Measurements from ENCODE around the gene GADD45A. TPM values are rescaled to one million over a fixed set of nuclear protein-coding genes. Genes with fewer than 3 reads are reported as not detected.

Gene GADD45A
- total and polyA plus RNA-seq, 3 donors from 2014 or later = 14.9 to 47.0 (median 29.8) TPM

DNA sequence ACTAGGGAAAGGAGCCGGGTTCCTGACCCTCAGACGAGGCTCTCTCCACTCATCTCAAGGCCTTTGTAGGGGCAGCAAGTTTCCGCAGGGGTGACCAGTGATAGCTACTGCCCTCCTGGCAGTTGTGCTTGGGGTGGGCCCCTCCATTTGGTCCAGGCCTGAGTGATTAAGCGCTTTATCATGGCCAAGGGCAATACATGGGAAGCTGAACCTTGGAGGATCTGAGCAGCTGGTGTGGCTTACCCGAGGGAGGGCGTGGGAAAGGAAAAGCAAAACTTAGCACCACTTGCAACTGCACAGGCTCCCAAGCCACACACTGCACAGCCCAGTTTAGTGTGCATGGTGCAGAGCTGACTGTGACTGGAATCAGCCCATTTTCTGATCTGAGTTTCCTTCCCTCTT lies 47.8 kb downstream of the GADD45A start:
- WGBS, 2 donors = 24 to 30% methylated on average over 5 to 6 of the region's 6 CpGs
- no peaks in the 10 kb centered on the region for H3K27me3 ChIP-seq
- no peak for TF ChIP-seq POLR2A (IDR thresholded peaks at IDR 0.05)
- H3K36me3 ChIP-seq (ENCODE audit: low read depth, missing control alignments) = no peaks in the 10 kb centered on the region
- no peak for DNase-seq
- H3K4me1 ChIP-seq = peaks cover 44% of the 10 kb centered on the region
- peak overlapping the region in 1 of 2 donors; percentile 9 for H3K27ac ChIP-seq
- H3K4me3 ChIP-seq = no peak overlapping the region
- no peaks in the 10 kb centered on the region for H3K9me3 ChIP-seq
- intact Hi-C loops (cut with DNase I; ENCODE audit: low total_unique reads) = no loop called here

DNA sequence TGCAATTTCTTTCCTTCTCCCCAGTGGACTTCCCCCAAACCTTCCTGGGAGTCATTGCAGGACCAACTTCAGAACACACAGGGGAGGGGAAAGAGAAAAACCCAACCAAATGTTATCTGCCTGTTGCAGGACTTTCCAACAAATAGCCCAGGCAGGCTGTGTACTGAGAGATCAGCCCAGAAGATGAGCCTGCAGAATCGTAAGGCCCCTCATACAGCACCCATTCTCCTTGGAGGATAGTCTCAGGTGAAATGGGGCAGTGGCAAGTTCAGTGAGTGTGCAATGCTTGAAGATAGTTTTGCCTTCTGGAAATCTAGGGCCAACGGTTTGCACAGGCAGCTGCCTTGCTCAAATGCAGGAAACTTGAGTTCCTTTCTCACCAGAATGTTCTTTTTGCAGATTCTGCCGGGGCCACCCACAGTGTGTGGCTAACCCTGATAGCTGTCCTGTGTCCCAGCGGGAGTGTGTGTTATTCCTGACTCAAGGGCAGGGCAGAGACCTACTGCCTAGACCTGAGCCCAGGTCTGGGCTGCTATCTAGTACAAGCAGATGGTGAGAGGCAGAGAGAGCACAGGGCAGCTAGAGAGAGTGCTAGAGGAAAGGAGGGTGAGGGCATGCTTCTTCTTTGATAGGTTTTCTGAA lies 48.8 kb downstream of the GADD45A start:
- Histone ChIP-seq H3K27ac (peak overlapping the region; percentile 39 to 51), H3K36me3 (ENCODE audit: low read depth, missing control alignments) (no peaks in the 10 kb centered on the region), H3K4me3 (no peak overlapping the region), H3K9me3 (no peaks in the 10 kb centered on the region), H3K27me3 (no peaks in the 10 kb centered on the region), H3K4me1 (peaks cover 44% of the 10 kb centered on the region)
- DNase-seq = peak; percentile 66
- TF ChIP-seq CTCF (IDR thresholded peaks at IDR 0.05) (no peak), POLR2A (IDR thresholded peaks at IDR 0.05) (no peak)
- intact Hi-C loops (cut with DNase I; ENCODE audit: low total_unique reads) = no loop called here
- 19 to 25% methylated on average over 3 to 4 of the region's 4 CpGs for WGBS, 2 donors

GRCh38 chr1:67734323-67734690 lies 49.3 kb downstream of the GADD45A start:
- Histone ChIP-seq H3K27me3 (no peaks in the 10 kb centered on the region), H3K4me3 (no peak overlapping the region), H3K36me3 (ENCODE audit: low read depth, missing control alignments) (no peaks in the 10 kb centered on the region), H3K4me1 (peaks cover 44% of the 10 kb centered on the region), H3K9me3 (no peaks in the 10 kb centered on the region), H3K27ac (peak overlapping the region; percentile 39 to 51)
- intact Hi-C loops (cut with DNase I; ENCODE audit: low total_unique reads) = no loop called here
- 59 to 64% methylated on average over 3 of the region's 3 CpGs for WGBS, 2 donors
- TF ChIP-seq POLR2A (IDR thresholded peaks at IDR 0.05) = no peak
- no peak for DNase-seq

DNA sequence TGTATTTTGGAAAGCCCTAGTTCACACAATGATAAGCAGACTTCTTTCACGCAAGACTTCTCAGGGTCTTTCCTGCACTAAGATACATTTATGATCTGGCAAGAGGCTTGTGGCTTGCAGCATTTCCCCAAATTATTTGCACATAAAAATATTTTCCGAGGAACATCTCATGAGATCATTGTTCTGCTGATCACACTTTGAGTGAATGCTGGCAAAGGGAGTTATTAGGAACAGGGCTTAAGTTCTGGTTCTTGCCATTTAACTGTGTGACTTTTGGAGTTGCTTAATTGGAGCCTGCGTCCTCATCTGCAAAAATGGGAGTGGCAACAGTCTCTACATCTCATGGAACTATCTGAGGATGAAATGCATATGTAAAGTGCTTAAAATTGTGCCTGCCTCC lies 50.2 kb downstream of the GADD45A start:
- H3K4me1 ChIP-seq = peaks cover 44% of the 10 kb centered on the region
- no peak overlapping the region for H3K4me3 ChIP-seq
- peak overlapping the region in 1 of 2 donors; percentile 71 for H3K27ac ChIP-seq
- H3K36me3 ChIP-seq (ENCODE audit: low read depth, missing control alignments) = no peaks in the 10 kb centered on the region
- H3K9me3 ChIP-seq = no peaks in the 10 kb centered on the region
- H3K27me3 ChIP-seq = no peaks in the 10 kb centered on the region
- 28 to 37% methylated on average over 3 of the region's 3 CpGs for WGBS, 2 donors
- no peak for DNase-seq
- TF ChIP-seq POLR2A (IDR thresholded peaks at IDR 0.05) = no peak
- no peak for TF ChIP-seq CTCF (IDR thresholded peaks at IDR 0.05)
- intact Hi-C loops (cut with DNase I; ENCODE audit: low total_unique reads) = no loop called here

DNA sequence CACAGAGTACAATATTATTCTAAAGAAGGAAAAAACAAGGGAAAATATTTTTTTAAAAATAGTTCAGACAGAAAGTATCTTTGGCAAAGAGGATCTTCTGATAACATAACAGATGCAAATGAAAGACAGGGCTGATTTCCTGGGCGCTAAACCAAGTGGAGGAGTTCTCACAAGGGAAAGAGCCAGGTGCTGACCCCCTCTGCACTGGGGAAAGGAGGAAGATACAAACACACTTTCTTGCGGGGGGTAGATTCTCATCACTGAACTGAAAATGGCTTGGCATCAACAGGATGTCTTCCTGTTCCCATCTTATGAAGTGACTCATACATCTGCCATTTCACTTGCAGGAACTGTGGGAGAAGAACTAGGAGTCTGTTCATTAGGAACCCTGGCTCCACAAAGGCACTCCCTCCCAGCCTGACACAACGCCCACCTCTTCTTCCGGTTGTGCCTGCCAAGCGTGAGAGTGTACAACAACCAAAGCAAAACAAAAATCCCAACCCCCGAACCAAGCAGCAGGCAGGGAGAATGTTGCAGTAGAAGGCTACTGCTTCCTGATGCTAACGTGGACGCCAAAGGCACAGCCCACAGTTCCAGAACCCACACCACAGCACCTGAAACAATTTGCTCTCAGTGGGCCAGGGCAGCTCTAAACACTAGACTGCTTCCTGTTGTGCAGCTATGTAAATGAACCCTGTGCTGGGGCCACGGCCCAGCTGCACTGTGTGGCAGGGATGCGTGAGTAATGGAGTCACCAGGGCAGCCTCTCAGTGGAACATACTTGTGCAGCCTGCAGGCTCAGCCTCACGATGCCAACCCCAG lies 51.0 kb downstream of the GADD45A start:
- peak; percentile 76 for DNase-seq
- WGBS, 2 donors = 18 to 28% methylated on average over 8 to 11 of the region's 11 CpGs
- TF ChIP-seq CTCF (IDR thresholded peaks at IDR 0.05) = no peak
- TF ChIP-seq POLR2A (IDR thresholded peaks at IDR 0.05) = no peak
- H3K4me3 ChIP-seq = no peak overlapping the region
- H3K27ac ChIP-seq = peak overlapping the region; percentile 27 to 71
- no peaks in the 10 kb centered on the region for H3K36me3 ChIP-seq (ENCODE audit: low read depth, missing control alignments)
- intact Hi-C loops (cut with DNase I; ENCODE audit: low total_unique reads) = no loop called here
- no peaks in the 10 kb centered on the region for H3K9me3 ChIP-seq
- peaks cover 44% of the 10 kb centered on the region for H3K4me1 ChIP-seq
- no peaks in the 10 kb centered on the region for H3K27me3 ChIP-seq

Measured in testis (tissue), 3 donors.